Measurements from ENCODE around the gene ITGB3BP. TPM values are rescaled to one million over a fixed set of nuclear protein-coding genes. Genes with fewer than 3 reads are reported as not detected.

The ITGB3BP gene
- total RNA-seq, 2 experiments from 2014 or later, result 91.5 to 97.0 TPM

GRCh38 chr1:63466181-63466580, 56.8 kb downstream of the ITGB3BP start:
- ChIA-PET CTCF (ENCODE audit: unreplicated experiment) (interaction anchor here (0.7 kb wide), 1 partner anchor 96 kb away, joined by 3 read pairs; no protein-coding TSS in a partner anchor), POLR2A (no interaction called here)
- H3K9me2 ChIP-seq (ENCODE audit: insufficient read depth, low read length), result no peaks in the 10 kb centered on the region
- no peak overlapping the region for H2AFZ ChIP-seq (ENCODE audit: low read length)
- intact Hi-C loops (cut with micrococcal nuclease; ENCODE audit: unreplicated experiment), result no loop called here
- H3K4me3 ChIP-seq (ENCODE audit: low read depth, low read length, poor library complexity, severe bottlenecking), result no peak overlapping the region
- no TSS peak for BruUV-seq (replicated peaks)
- H3K4me1 ChIP-seq (ENCODE audit: insufficient read depth, low read length, poor library complexity, severe bottlenecking), result no peaks in the 10 kb centered on the region
- H3K79me2 ChIP-seq (ENCODE audit: insufficient read depth, low read depth, low read length), result no peaks in the 10 kb centered on the region
- no peak for TF ChIP-seq CTCF (conservative IDR thresholded peaks at IDR 0.05; ENCODE audit: low read length)
- TF ChIP-seq EZH2phosphoT487 (IDR thresholded peaks at IDR 0.05; ENCODE audit: borderline replicate concordance, low read depth, low read length), result no peak
- H3K4me2 ChIP-seq (ENCODE audit: low read length), result no peak overlapping the region
- no peaks in the 10 kb centered on the region for H4K20me1 ChIP-seq (ENCODE audit: insufficient read depth, low read length)
- no peak overlapping the region for H3K27ac ChIP-seq (ENCODE audit: low read depth, low read length, poor library complexity, severe bottlenecking)
- peaks cover 16% of the 10 kb centered on the region for H3K9me3 ChIP-seq (ENCODE audit: low read length)
- no peak for DNase-seq (ENCODE audit: low spot score)
- H3K36me3 ChIP-seq (ENCODE audit: insufficient read depth, low read length), result peaks cover 58% of the 10 kb centered on the region

GRCh38 chr1:63463248-63463647, 59.8 kb downstream of the ITGB3BP start:
- ChIA-PET POLR2A (interaction anchor here (0.7 kb wide), 1 partner anchor 234 kb away, joined by 4 read pairs; no protein-coding TSS in a partner anchor), CTCF (ENCODE audit: unreplicated experiment) (no interaction called here)
- Histone ChIP-seq H3K4me3 (ENCODE audit: low read depth, low read length, poor library complexity, severe bottlenecking) (no peak overlapping the region), H4K20me1 (ENCODE audit: insufficient read depth, low read length) (no peaks in the 10 kb centered on the region), H3K4me1 (ENCODE audit: insufficient read depth, low read length, poor library complexity, severe bottlenecking) (no peaks in the 10 kb centered on the region), H3K9me2 (ENCODE audit: insufficient read depth, low read length) (no peaks in the 10 kb centered on the region), H3K9me3 (ENCODE audit: low read length) (peaks cover 17% of the 10 kb centered on the region), H3K36me3 (ENCODE audit: insufficient read depth, low read length) (peaks cover 55% of the 10 kb centered on the region), H3K79me2 (ENCODE audit: insufficient read depth, low read depth, low read length) (no peaks in the 10 kb centered on the region), H2AFZ (ENCODE audit: low read length) (no peak overlapping the region), H3K27ac (ENCODE audit: low read depth, low read length, poor library complexity, severe bottlenecking) (no peak overlapping the region), H3K4me2 (ENCODE audit: low read length) (no peak overlapping the region)
- intact Hi-C loops (cut with micrococcal nuclease; ENCODE audit: unreplicated experiment), result no loop called here
- no TSS peak for BruUV-seq (replicated peaks)
- no peak for DNase-seq (ENCODE audit: low spot score)
- no peak for TF ChIP-seq CTCF (conservative IDR thresholded peaks at IDR 0.05; ENCODE audit: low read length)
- no peak for TF ChIP-seq EZH2phosphoT487 (IDR thresholded peaks at IDR 0.05; ENCODE audit: borderline replicate concordance, low read depth, low read length)

- Histone ChIP-seq H3K9me2 (ENCODE audit: insufficient read depth, low read length) (no peaks in the 10 kb centered on the region), H3K27ac (ENCODE audit: low read depth, low read length, poor library complexity, severe bottlenecking) (no peak overlapping the region), H3K79me2 (ENCODE audit: insufficient read depth, low read depth, low read length) (no peaks in the 10 kb centered on the region), H3K4me2 (ENCODE audit: low read length) (no peak overlapping the region), H3K36me3 (ENCODE audit: insufficient read depth, low read length) (peaks cover 57% of the 10 kb centered on the region), H3K4me3 (ENCODE audit: low read depth, low read length, poor library complexity, severe bottlenecking) (no peak overlapping the region), H3K4me1 (ENCODE audit: insufficient read depth, low read length, poor library complexity, severe bottlenecking) (no peaks in the 10 kb centered on the region), H2AFZ (ENCODE audit: low read length) (no peak overlapping the region), H3K9me3 (ENCODE audit: low read length) (peaks cover 17% of the 10 kb centered on the region), H4K20me1 (ENCODE audit: insufficient read depth, low read length) (no peaks in the 10 kb centered on the region)
- ChIA-PET CTCF (ENCODE audit: unreplicated experiment) (no interaction called here), POLR2A (interaction anchor here (0.6 to 0.7 kb wide), 4 partner anchors 51 to 1547 kb away, joined by 3 to 4 read pairs (median 4); no protein-coding TSS in a partner anchor)
- no TSS peak for BruUV-seq (replicated peaks)
- intact Hi-C loops (cut with micrococcal nuclease; ENCODE audit: unreplicated experiment), result no loop called here
- TF ChIP-seq EZH2phosphoT487 (IDR thresholded peaks at IDR 0.05; ENCODE audit: borderline replicate concordance, low read depth, low read length), result no peak
- TF ChIP-seq CTCF (conservative IDR thresholded peaks at IDR 0.05; ENCODE audit: low read length), result no peak
- DNase-seq (ENCODE audit: low spot score), result no peak
Observed at GRCh38 chr1:63461661-63462230, 61.3 kb downstream of the ITGB3BP start.

Data from OCI-LY7 (cell line).